Activated gamma-delta T cell treated with anti-CD3 and anti-CD28 coated beads, Interleukin-2, amount 50 U/mL, for 16 hours (primary cell): Measurements from ENCODE around the gene VAT1L.

Experiments
- DNase-seq: peaks from one replicate; pipeline ENCODE4 v3.0.0-alpha.2; 2020; ENCODE audit warnings: low read depth

The VAT1L gene

GRCh38 chr16:77869997-77870813 is 81.8 kb downstream of the VAT1L start:
- no peak for DNase-seq

GRCh38 chr16:77871932-77872331 is 83.6 kb downstream of the VAT1L start:
- DNase-seq = no peak

DNA sequence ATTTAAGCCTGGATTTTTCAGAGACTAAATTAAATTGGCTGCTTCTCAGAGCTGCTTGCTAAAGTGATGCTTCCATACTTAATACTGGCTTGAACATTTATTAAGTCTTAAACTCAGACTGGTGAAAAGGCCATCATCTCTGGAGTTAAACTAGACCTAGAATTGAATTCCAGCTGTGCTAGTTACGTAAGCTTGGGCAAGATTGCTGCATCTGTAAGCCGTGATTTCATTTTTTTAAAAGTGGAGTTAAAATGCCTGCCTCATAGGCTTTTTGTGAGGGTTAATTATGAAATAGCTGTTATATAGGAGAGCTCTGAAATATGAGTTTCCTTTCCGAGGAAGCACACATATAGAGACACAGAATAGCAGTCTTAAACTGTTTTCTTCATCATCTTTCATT is 84.7 kb downstream of the VAT1L start:
- DNase-seq = no peak

DNA sequence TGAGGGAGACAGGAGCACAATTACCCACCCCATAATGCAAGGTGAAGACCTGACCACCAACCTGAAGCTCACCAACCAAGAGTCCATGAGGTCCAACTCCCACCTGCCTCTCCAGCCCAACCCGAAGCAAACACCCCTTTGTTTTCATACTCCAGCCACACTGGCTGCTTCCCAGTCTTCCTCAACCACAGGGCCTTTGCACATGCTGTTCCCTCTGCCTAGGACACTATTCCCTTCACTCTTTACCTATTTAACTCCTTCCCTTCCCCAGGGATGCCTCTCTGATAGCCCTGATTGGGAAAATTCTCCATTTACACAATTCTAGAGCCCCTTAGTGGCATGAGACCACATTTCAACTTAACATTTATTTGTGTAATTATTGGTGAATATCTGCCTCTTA is 86.0 kb downstream of the VAT1L start:
- no peak for DNase-seq

DNA sequence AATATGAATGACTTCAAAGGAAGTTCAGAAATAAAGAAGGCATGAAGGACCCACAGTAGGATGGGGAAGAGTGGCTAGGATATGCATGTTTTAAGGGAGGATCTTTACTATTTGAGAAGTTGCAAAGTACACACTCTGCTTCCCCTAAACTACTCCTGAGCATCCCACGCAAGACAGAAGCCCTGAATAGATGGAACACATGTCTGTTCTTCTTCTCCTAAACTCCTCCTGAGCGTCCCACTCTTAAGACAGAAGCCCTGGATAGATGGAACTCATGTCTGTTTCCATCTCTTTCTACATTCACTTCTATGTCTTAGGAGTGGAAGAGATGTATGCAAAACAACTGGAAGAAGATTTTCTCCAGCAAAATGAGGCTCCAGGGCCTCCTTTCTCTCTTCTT is 88.4 kb downstream of the VAT1L start:
- DNase-seq = no peak

DNA sequence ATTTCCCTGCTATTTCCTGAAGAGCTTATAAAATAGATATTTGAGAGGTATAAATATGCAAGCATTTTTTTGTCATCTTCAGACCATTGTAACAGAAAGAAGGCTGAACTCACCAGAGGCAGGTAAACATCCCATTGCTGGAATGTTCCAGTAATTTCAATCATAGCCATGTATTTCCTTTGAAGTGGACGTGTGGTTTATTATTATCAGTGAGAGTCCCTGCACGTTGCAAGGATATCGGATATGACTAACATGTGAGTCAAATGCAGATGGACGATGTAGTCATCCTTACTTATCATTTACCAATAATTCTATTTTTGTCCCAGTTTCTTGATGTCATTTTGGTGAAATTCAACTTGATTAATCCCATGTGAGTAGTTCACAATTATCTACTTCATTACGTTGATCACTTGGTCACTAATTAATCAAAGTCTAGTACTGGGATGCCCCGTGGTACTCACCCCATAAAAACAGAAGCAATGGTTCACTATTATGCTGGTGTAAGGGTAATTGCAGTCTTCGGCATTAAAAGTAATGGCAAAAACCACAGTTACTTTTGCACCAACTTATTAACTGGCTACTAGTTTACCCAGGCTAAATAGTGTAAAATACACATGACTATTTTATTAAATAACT is 89.5 kb downstream of the VAT1L start:
- no peak for DNase-seq

DNA sequence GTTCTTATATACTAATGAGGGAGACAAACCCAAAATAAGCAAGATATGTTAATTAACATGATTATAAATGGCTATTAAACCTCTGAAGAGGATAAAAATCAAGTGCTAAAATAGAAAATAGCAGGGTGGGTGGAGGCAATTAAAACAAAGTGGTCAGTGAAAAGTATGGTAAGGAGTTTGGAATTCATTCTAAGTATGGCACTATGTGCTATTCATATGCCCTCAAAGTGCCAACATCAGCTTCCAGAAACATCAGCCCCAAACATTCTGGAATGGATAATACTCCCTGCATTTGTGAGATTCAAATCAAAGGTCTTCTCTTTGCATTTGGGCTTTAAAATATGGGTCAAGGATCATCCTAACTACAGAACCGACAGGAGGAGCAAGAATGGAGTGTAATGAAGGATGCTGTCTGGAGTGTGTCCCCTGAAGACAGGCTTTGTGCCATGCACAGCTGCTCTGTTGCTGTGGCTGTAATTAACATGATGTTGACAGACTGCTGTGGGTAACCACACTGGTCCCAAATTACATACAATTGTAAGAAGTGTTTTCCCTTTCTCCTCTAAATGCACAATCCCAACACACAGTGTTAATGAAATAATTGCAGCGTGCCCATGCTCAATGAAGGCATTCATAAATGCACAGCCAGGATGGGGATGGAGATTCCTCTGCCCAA is 93.1 kb downstream of the VAT1L start:
- DNase-seq = no peak

GRCh38 chr16:77882358-77882757 is 94.0 kb downstream of the VAT1L start:
- DNase-seq = no peak

GRCh38 chr16:77885571-77886295 is 97.4 kb downstream of the VAT1L start:
- no peak for DNase-seq

DNA sequence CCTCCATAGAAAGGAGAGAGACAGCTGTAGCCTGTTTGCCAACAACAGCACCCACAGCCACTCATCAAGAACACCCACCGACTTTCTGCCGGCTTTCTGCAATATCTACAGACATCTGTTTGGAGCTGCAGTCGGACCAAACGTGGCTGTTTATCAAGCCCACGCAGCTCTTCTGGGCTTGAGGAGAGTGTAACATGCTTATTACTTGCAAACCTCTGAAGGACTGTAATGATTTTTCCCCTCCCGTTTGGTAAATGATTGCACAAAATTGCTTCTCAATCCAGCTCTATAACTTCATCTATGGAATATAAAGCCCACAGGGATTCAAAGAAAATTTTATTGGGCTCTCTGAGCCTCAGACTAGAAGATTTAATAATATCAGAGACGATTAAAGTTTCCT is 100.5 kb downstream of the VAT1L start:
- DNase-seq = no peak

DNA sequence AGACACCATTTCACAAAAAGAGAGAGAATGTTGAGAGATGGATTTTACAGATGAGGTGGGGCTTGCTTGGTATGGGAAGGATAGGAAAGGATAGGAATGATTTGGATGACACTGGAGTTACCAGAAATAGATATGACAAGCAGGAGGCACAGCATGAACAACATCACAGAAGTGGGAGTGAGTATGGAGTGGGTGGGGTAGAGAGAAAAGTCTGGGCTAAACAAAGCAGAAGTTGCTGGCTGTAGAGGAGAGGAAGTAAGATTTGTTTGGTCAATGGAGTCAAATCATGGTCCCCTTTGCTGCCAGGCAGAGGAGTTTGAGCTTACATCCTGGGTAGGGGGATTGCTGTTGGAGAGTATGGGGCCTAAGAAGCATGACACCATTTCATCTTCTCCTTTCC is 101.7 kb downstream of the VAT1L start:
- DNase-seq = no peak

- no peak for DNase-seq
Observed at GRCh38 chr16:77894162-77894561, 105.8 kb downstream of the VAT1L start.

- DNase-seq = no peak
Observed at GRCh38 chr16:77895962-77896361, 107.6 kb downstream of the VAT1L start.

GRCh38 chr16:77896415-77897128 is 108.2 kb downstream of the VAT1L start:
- no peak for DNase-seq

DNA sequence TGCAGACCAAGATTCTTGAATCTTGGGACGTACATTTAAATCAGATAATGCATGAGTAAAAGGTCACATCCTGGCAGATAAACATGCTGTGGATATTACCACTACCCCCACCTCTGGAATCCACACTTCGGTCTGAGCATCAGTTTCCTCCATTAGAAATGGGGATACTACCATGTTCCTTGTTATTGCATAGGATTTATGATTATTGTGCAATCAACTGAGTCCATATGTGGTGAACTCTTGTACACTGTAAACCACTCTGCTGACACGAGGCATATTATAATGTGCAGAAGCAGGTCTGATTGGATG is 108.7 kb downstream of the VAT1L start:
- DNase-seq = no peak

DNA sequence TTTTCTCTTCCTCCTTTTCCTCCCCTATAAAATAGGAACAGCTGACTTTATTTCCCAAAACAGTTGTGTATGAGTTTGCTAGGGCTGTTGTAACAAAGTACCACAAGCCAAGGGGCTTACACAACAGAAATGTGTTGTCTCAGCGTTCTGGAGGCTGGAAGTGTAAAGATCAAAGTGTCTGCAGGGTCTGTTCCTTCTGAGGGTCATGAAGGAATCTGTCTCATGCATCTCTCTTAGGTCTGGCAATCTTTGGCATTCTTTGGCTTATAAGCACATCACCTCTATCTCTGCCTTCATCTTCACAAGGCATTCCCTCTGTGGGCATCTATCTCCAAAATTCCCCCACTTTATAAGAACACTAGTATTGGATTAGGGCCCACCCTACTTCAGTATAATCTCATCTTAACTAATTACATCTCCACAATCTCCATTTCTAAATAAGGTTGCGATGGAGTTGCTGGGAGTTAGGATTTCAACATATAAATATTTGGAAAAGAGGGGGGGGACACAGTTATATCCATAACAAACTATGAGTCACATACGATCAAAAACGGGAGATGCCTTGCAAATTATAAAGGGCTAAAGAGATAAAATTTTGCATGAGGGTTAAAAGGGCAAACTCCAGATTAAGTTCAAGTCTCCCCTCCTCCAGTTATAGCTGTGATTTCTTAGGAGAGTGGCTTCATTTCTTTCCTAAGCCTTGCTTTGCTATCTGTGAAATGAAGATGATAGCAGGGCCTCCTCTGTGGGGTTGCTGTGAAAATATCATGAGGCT is 109.7 kb downstream of the VAT1L start:
- DNase-seq = no peak

DNA sequence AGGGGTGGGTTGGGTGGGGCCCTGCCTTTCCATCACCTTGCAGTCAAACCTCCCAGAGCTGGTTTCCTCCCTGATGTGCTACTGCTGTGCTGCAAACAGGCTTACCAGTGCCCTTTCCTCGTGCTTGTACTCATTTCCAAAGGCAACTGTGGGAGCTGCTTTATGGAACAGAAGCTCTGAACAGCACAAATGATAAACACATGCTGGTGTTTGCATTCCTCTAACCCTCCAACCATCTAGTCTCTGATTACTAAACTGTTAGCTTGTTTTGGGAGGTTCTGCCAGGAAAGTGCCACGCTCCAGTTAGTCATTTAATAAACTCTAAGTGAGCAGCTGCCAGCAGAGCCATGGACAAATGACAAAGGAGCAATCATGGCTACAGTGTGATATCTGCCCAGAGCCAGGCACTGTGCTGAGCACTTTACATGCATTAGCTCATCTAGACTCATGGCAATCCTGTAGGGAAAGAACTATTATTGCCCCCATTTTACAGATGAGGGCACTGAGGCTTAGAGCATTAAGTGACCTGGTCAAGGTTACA is 110.4 kb downstream of the VAT1L start:
- no peak for DNase-seq

- no peak for DNase-seq
Observed at GRCh38 chr16:77899416-77899815, 111.1 kb downstream of the VAT1L start.

DNA sequence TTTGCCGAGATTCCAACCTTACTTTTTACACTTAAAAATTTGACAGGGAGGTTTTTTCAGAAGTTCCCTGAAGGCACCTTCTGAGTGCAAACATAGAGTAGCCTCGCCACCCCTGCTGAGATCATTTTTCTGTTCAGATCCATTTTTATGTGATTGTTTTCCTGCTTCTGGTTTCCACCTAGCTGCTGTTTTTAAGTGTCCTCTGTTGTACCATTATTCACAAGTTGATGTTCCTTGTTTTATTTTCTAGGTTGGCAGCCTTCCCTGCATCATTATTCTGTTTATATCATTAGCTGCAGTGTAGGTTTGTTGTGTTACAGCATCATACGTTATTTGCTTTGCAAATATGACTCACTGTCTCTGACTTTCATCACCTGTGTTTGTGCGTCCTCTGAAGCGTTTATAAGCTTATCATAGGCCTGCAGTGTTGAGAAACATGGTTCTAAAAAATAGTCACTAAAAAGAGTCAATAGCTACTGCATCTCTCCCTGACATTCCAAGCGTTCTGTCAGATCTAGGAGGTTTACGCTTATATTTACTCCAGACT is 117.1 kb downstream of the VAT1L start:
- no peak for DNase-seq

DNA sequence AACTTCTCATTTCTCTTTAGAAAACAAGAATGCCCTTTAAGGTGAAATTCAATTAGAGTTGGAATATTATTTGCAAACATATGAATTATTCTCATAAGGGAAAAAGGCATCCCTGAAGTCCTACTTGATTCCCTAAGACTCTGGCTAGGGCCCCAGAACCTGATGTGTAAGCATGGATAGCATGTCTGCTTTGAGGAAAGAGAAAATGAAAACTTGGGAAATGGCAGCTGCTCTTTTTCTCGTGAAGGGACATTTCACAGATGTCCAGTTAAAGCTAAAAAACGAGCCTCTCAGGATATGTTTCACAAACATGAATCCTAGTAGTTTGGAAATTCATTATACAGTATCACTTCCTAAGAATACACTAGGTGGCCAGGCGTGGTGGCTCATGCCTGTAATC is 121.7 kb downstream of the VAT1L start:
- no peak for DNase-seq

GRCh38 chr16:77912617-77913016 is 124.3 kb downstream of the VAT1L start:
- DNase-seq = no peak
